ENCODE data around the gene CD74. TPM values are rescaled to one million over a fixed set of nuclear protein-coding genes. Genes with fewer than 3 reads are reported as not detected.
"Not testable (repeated sequence)": the region's sequence is repeated elsewhere in the genome, so short reads cannot be mapped to it uniquely, and the experiment has no call there.

CD74 gene
- total RNA-seq, 4 donors from 2014 or later = 118 to 1,231 (median 675) TPM

- no peaks in the 10 kb centered on the region for H3K9me3 ChIP-seq
- H3K4me1 ChIP-seq = peaks cover 0 to 7% of the 10 kb centered on the region in 2 donors
- no peak overlapping the region for H3K27ac ChIP-seq
- no peaks in the 10 kb centered on the region for H3K27me3 ChIP-seq
- no peak for DNase-seq
- H3K4me3 ChIP-seq = no peak overlapping the region
- H3K36me3 ChIP-seq = no peaks in the 10 kb centered on the region
- intact Hi-C loops (cut with DNase I; ENCODE audit: low total_unique reads) = no loop called here
- TF ChIP-seq POLR2A (IDR thresholded peaks at IDR 0.05) (no peak), CTCF (IDR thresholded peaks at IDR 0.05) (no peak)
Observed at GRCh38 chr5:150457562-150458240, 45.0 kb upstream of the CD74 start.

- no peak for DNase-seq
- peaks cover 0 to 7% of the 10 kb centered on the region in 2 donors for H3K4me1 ChIP-seq
- H3K27me3 ChIP-seq = no peaks in the 10 kb centered on the region
- TF ChIP-seq CTCF (IDR thresholded peaks at IDR 0.05) = no peak
- no peak for TF ChIP-seq POLR2A (IDR thresholded peaks at IDR 0.05)
- H3K4me3 ChIP-seq = no peak overlapping the region
- intact Hi-C loops (cut with DNase I; ENCODE audit: low total_unique reads) = no loop called here
- H3K36me3 ChIP-seq = no peaks in the 10 kb centered on the region
- no peaks in the 10 kb centered on the region for H3K9me3 ChIP-seq
- H3K27ac ChIP-seq = no peak overlapping the region
Observed at GRCh38 chr5:150457121-150457520, 44.4 kb upstream of the CD74 start.

- DNase-seq = no peak
- Histone ChIP-seq H3K9me3 (no peaks in the 10 kb centered on the region), H3K4me1 (peaks cover 0 to 7% of the 10 kb centered on the region in 2 donors), H3K27me3 (no peaks in the 10 kb centered on the region), H3K36me3 (no peaks in the 10 kb centered on the region), H3K4me3 (no peak overlapping the region), H3K27ac (no peak overlapping the region)
- intact Hi-C loops (cut with DNase I; ENCODE audit: low total_unique reads) = no loop called here
- TF ChIP-seq POLR2A (IDR thresholded peaks at IDR 0.05) (no peak), CTCF (IDR thresholded peaks at IDR 0.05) (no peak)
Observed at GRCh38 chr5:150454492-150455229, 42.0 kb upstream of the CD74 start.

GRCh38 chr5:150454027-150454426 is 41.3 kb upstream of the CD74 start:
- H3K4me3 ChIP-seq; H3K27me3 ChIP-seq; H3K36me3 ChIP-seq; intact Hi-C loops (cut with DNase I; ENCODE audit: low total_unique reads); DNase-seq; H3K27ac ChIP-seq; H3K9me3 ChIP-seq; H3K4me1 ChIP-seq: not testable (repeated sequence)

DNA sequence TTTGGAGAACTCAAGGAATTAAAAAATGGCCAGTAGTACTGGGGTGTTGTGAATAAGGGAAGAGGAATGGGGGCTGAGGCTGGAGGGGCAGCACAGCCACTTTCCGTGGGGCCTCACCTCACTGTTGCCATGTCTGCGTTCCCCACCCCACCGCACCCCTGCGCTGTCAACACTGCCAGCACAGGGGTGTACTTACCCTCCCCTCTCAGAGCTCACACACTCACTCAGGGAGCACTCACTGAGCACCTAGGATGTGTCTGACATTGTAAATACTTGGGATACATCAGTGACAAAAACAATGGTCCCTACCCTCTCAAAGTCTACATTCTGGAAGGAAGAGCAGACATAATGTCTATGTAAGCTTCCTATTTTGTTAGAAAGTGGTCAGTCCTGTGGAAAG is 40.2 kb upstream of the CD74 start:
- intact Hi-C loops (cut with DNase I; ENCODE audit: low total_unique reads) = no loop called here
- H3K27ac ChIP-seq = no peak overlapping the region
- no peak overlapping the region for H3K4me3 ChIP-seq
- H3K9me3 ChIP-seq = no peaks in the 10 kb centered on the region
- no peaks in the 10 kb centered on the region for H3K27me3 ChIP-seq
- H3K4me1 ChIP-seq = no peaks in the 10 kb centered on the region
- TF ChIP-seq CTCF (IDR thresholded peaks at IDR 0.05) (no peak), POLR2A (IDR thresholded peaks at IDR 0.05) (no peak)
- DNase-seq = no peak
- H3K36me3 ChIP-seq = no peaks in the 10 kb centered on the region

Data from uterus (tissue), 4 donors.